Stimulated activated naive CD4-positive, alpha-beta T cell (primary cell): ENCODE data around the gene CCNJ.

Experiments used
- DNase-seq, 6 experiments: peaks; one replicate each; lab custom pipeline; 2025; lab: John Stamatoyannopoulos, UW

Gene CCNJ

GRCh38 chr10:96056787-96057186 lies 13.4 kb downstream of the CCNJ start:
- DNase-seq, result no peak

GRCh38 chr10:96061232-96061631 lies 17.8 kb downstream of the CCNJ start:
- no peak for DNase-seq

- no peak for DNase-seq
Measured at GRCh38 chr10:96072674-96073073, 29.3 kb downstream of the CCNJ start.

- DNase-seq, result no peak
Measured at GRCh38 chr10:96073722-96074121, 30.3 kb downstream of the CCNJ start.

- DNase-seq, result no peak
Measured at GRCh38 chr10:96074776-96075175, 31.4 kb downstream of the CCNJ start.

- DNase-seq, result no peak
Measured at GRCh38 chr10:96075977-96076376, 32.6 kb downstream of the CCNJ start.

GRCh38 chr10:96077156-96077555 lies 33.8 kb downstream of the CCNJ start:
- DNase-seq, result no peak

- no peak for DNase-seq
Measured at GRCh38 chr10:96082153-96082552, 38.8 kb downstream of the CCNJ start.

- no peak for DNase-seq
Measured at GRCh38 chr10:96082748-96083147, 39.4 kb downstream of the CCNJ start.

GRCh38 chr10:96089116-96089515 lies 45.7 kb downstream of the CCNJ start:
- DNase-seq, result no peak

GRCh38 chr10:96089670-96090462 lies 46.5 kb downstream of the CCNJ start:
- DNase-seq, result peak; percentile 78 to 93 (median 86)

- no peak for DNase-seq
Measured at GRCh38 chr10:96090463-96090800, 47.0 kb downstream of the CCNJ start.

GRCh38 chr10:96092999-96093767 lies 49.8 kb downstream of the CCNJ start:
- DNase-seq, result no peak

- DNase-seq, result no peak
Measured at GRCh38 chr10:96093948-96094347, 50.6 kb downstream of the CCNJ start.

- no peak for DNase-seq
Measured at GRCh38 chr10:96096958-96097357, 53.6 kb downstream of the CCNJ start.

GRCh38 chr10:96097865-96098264 lies 54.5 kb downstream of the CCNJ start:
- no peak for DNase-seq

- no peak for DNase-seq
Measured at GRCh38 chr10:96107623-96108038, 64.2 kb downstream of the CCNJ start.
